ENCODE data around the gene AP2B1.

AP2B1 gene

DNA sequence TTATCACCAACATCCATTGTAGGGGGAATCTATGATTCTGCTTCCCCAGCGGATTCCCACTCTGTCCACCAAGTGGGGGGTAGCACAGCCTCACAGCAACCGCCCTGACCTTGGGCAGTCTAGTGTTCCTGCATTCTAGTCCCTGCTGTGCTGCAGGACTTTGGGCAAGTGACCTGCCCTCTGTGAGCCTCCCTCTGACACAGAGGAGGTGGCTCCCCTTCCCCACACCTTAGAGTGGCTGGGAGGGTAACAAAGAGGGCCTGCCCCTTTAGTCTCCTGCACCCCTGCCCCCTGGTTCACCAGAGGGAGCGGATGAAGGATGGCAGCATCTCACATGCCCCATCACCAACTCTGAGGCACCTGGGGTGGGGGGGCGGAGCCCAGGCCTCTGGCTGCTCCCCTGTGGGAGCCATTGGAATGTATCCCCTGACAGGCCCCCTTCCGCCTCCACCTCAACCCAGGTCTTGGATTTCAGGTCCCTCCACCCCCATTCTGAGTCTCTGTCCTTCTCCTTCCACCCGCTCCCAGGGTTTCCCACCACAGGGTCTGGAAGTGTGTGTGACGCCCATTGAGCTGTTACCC is 155.9 kb downstream of the AP2B1 start:
- TF ChIP-seq, protein P1, sequence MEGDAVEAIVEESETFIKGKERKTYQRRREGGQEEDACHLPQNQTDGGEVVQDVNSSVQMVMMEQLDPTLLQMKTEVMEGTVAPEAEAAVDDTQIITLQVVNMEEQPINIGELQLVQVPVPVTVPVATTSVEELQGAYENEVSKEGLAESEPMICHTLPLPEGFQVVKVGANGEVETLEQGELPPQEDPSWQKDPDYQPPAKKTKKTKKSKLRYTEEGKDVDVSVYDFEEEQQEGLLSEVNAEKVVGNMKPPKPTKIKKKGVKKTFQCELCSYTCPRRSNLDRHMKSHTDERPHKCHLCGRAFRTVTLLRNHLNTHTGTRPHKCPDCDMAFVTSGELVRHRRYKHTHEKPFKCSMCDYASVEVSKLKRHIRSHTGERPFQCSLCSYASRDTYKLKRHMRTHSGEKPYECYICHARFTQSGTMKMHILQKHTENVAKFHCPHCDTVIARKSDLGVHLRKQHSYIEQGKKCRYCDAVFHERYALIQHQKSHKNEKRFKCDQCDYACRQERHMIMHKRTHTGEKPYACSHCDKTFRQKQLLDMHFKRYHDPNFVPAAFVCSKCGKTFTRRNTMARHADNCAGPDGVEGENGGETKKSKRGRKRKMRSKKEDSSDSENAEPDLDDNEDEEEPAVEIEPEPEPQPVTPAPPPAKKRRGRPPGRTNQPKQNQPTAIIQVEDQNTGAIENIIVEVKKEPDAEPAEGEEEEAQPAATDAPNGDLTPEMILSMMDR (conservative IDR thresholded peaks at IDR 0.05; ENCODE audit: low read depth, low read length) = no peak
- DNase-seq (ENCODE audit: low read depth) = no peak
- no peak overlapping the region for H3K4me3 ChIP-seq (ENCODE audit: low read depth, low read length)

DNA sequence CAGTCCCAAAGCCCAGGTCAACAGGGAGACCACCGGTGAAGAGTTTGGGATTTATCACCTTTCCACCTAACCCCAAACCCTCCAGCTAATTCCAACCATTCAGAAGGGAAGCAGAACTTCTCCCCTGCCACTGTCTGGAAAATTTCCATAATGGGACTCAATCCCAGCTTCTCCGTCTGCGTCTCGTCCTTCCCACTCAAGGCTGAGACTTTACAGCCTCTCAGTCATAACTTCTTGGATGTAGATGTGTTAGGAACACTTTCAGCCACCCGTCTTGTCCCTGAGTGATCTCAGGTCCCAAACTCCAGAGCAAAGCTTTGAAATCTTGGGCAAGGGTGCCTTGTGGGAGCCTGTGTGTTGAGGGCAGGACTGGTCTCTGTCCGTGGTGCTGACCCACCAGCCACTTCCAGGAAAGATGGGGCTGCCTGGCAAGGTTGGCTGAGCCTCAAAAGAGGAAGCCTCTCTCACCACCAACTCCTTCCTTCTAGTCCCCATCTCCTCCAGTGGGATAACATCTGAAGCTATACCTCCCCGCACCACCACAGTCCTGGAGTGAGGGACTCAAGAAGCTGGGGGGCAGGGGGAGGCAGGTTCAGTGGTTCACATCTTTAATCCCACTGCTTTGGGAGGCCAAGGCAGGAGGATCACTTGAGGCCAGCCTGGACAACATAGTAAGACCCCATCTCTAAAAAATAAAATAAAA is 156.7 kb downstream of the AP2B1 start:
- no peak overlapping the region for H3K4me3 ChIP-seq (ENCODE audit: low read depth, low read length)
- peak; percentile 57 for DNase-seq (ENCODE audit: low read depth)
- TF ChIP-seq, protein P1 (conservative IDR thresholded peaks at IDR 0.05; ENCODE audit: low read depth, low read length) = no peak

- H3K4me3 ChIP-seq (ENCODE audit: low read depth, low read length) = no peak overlapping the region
- DNase-seq (ENCODE audit: low read depth) = no peak
- TF ChIP-seq, protein P1 (conservative IDR thresholded peaks at IDR 0.05; ENCODE audit: low read depth, low read length) = no peak
Observed at GRCh38 chr17:35744830-35745229, 157.7 kb downstream of the AP2B1 start.

DNA sequence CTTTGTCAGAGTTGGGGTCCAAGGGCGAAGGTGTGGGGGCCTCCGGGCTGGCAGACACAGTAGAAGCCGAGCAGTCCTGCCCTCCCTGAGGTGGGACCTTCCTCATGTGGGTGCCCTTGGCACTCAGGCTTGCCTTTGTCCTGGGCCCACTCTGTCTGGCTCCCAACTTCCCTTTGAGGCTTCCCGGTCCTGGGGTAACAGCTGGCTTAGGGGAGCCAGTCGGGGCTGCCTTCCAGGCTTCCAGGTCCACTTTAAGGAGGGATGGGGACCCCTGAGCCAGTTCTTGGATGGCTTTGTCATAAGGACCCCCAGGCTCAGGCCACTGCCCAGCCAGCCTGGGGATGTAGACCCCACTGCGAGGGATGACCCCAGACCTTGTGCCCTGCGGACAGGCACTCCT is 158.1 kb downstream of the AP2B1 start:
- TF ChIP-seq, protein P1 (conservative IDR thresholded peaks at IDR 0.05; ENCODE audit: low read depth, low read length) = no peak
- DNase-seq (ENCODE audit: low read depth) = no peak
- no peak overlapping the region for H3K4me3 ChIP-seq (ENCODE audit: low read depth, low read length)

DNA sequence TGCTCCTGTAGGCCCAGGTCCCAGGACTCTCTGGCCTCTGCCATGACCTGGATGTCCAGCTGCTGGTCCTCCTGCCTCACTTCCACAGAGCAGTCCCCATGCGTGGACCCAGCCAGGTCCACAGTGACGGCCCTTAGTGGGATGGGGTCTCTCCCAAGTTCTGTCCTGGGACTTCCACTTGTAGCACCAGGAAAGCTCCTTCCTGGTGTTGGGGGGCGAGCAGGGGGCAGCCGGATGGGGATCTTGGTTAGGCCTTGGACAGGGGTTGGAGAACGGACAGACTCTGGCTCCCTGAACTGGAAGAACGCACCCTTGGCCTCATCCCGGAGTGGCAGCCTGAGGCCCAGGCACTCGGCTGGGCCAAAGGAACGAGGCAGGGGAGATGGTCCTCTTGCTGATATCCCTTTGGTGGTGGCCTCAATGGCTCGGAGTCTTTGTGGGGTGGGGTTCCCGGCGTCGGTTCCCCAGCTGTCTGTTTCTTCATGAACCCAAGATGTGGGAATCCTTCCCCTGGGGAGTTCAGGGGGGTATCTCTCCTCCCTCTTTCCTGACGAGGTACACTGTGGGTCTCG is 158.7 kb downstream of the AP2B1 start:
- TF ChIP-seq, protein P1 (conservative IDR thresholded peaks at IDR 0.05; ENCODE audit: low read depth, low read length) = no peak
- no peak for DNase-seq (ENCODE audit: low read depth)

GRCh38 chr17:35747540-35748017 is 160.5 kb downstream of the AP2B1 start:
- peak; percentile 91 for DNase-seq (ENCODE audit: low read depth)
- no peak overlapping the region for H3K4me3 ChIP-seq (ENCODE audit: low read depth, low read length)
- TF ChIP-seq, protein P1 (conservative IDR thresholded peaks at IDR 0.05; ENCODE audit: low read depth, low read length) = peak; percentile 91

More for the DNA sequence above, 158.7 kb downstream of the AP2B1 start:
- H3K4me3 ChIP-seq (ENCODE audit: low read depth, low read length) = no peak overlapping the region

Data from choroid plexus epithelial cell (primary cell).